Spleen (tissue), 7 donors: Measurements from ENCODE around the gene RASSF6.

Source experiments
- POLR2AphosphoS5 ChIP-seq, 3 donors: sonication (generic); formaldehyde crosslinking; IDR thresholded peaks; one replicate each; pipeline ENCODE4 v1.5.1; 2017; ENCODE audit warnings: antibody characterized with exemption in 3 of 3
- TF ChIP-seq, protein P1 (sequence below), 11 experiments: fragments of 200-600 bp in 7 of 11; fragments of 450-650 bp in 4 of 11; sonication (generic) in 4 of 11; IDR thresholded peaks in 8 of 11; conservative IDR thresholded peaks in 3 of 11; 1 replicate in 7 of 11; 2 replicates in 4 of 11; pipeline versions ENCODE4 v1.4.0 to v1.8.0; 2016 to 2021; ENCODE audit warnings: antibody characterized with exemption in 11 of 11, inconsistent platforms in 4 of 11, mild to moderate bottlenecking in 1 of 11
- donor health status: DM: no; HTN: no; CAD: no; lungs with moderate emphysema.
- donor health status: DM: no; HTN: no; CAD: no.
- donor health status: DM: no; HTN: no; CAD: no.

GRCh38 chr4:73612032-73612431, 8.2 kb downstream of the RASSF6 start:
- no peak for TF ChIP-seq POLR2AphosphoS5 (IDR thresholded peaks at IDR 0.05)
- TF ChIP-seq, protein P1, sequence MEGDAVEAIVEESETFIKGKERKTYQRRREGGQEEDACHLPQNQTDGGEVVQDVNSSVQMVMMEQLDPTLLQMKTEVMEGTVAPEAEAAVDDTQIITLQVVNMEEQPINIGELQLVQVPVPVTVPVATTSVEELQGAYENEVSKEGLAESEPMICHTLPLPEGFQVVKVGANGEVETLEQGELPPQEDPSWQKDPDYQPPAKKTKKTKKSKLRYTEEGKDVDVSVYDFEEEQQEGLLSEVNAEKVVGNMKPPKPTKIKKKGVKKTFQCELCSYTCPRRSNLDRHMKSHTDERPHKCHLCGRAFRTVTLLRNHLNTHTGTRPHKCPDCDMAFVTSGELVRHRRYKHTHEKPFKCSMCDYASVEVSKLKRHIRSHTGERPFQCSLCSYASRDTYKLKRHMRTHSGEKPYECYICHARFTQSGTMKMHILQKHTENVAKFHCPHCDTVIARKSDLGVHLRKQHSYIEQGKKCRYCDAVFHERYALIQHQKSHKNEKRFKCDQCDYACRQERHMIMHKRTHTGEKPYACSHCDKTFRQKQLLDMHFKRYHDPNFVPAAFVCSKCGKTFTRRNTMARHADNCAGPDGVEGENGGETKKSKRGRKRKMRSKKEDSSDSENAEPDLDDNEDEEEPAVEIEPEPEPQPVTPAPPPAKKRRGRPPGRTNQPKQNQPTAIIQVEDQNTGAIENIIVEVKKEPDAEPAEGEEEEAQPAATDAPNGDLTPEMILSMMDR (IDR thresholded peaks at IDR 0.05 in 8 of 11, conservative IDR thresholded peaks at IDR 0.05 in 3 of 11), result no peak
